Neutrophil (primary cell): Measurements from ENCODE around the gene IL36B.

Source experiments
- H3K27ac ChIP-seq: fragments of 200-600 bp; sonication (generic); 2 replicates; pipeline ENCODE4 v1.5.1; 2016; ENCODE audit warnings: mild to moderate bottlenecking, moderate library complexity
- H3K27me3 ChIP-seq: fragments of 200-600 bp; sonication (generic); 2 replicates; pipeline ENCODE4 v1.6.0; 2016; ENCODE audit warnings: mild to moderate bottlenecking
- H3K36me3 ChIP-seq: fragments of 200-600 bp; sonication (generic); 2 replicates; pipeline ENCODE4 v1.5.1; 2017
- H3K4me1 ChIP-seq, 2 experiments: fragments of 200-600 bp in 1 of 2; sonication (generic) in 1 of 2; 1 replicate in 1 of 2; 2 replicates in 1 of 2; pipeline versions ENCODE4 v1.5.1 to v1.6.1; 2013 to 2016; ENCODE audit warnings: low read depth in 1 of 2, low read length in 1 of 2, mild to moderate bottlenecking in 1 of 2, moderate library complexity in 1 of 2; ENCODE audit not compliant: control insufficient read depth in 1 of 2, insufficient read depth in 1 of 2
- H3K4me3 ChIP-seq, 2 experiments: fragments of 200-600 bp in 1 of 2; sonication (generic) in 1 of 2; 1 replicate in 1 of 2; 2 replicates in 1 of 2; pipeline ENCODE4 v1.5.1; 2013 to 2016; ENCODE audit warnings: low read depth in 1 of 2, low read length in 1 of 2, mild to moderate bottlenecking in 1 of 2, moderate library complexity in 1 of 2
- H3K9me3 ChIP-seq: fragments of 200-600 bp; sonication (generic); 2 replicates; pipeline ENCODE4 v1.5.1; 2016
- CTCF ChIP-seq: fragments of 200-600 bp; sonication (generic); IDR thresholded peaks from 2 replicates; pipeline ENCODE4 v1.5.1; 2016; ENCODE audit warnings: antibody characterized with exemption

Gene IL36B

GRCh38 chr2:113061896-113062770, 9.5 kb upstream of the IL36B start:
- Histone ChIP-seq H3K27me3 (peaks cover 4% of the 10 kb centered on the region), H3K36me3 (no peaks in the 10 kb centered on the region), H3K4me3 (no peak overlapping the region), H3K9me3 (no peaks in the 10 kb centered on the region), H3K27ac (no peak overlapping the region), H3K4me1 (no peaks in the 10 kb centered on the region)
- no peak for TF ChIP-seq CTCF

- no peak overlapping the region for H3K4me3 ChIP-seq
- no peaks in the 10 kb centered on the region for H3K9me3 ChIP-seq
- H3K27ac ChIP-seq, result no peak overlapping the region
These were observed 8.6 kb upstream of the IL36B start for GRCh38 chr2:113061241-113061640.

GRCh38 chr2:113060796-113061195, 8.1 kb upstream of the IL36B start:
- TF ChIP-seq CTCF, result no peak
- Histone ChIP-seq H3K4me3 (no peak overlapping the region), H3K36me3 (no peaks in the 10 kb centered on the region), H3K9me3 (no peaks in the 10 kb centered on the region), H3K27me3 (peaks cover 4% of the 10 kb centered on the region), H3K4me1 (no peaks in the 10 kb centered on the region), H3K27ac (no peak overlapping the region)

More at GRCh38 chr2:113061241-113061640, 8.6 kb upstream of the IL36B start:
- H3K36me3 ChIP-seq, result no peaks in the 10 kb centered on the region
- no peaks in the 10 kb centered on the region for H3K4me1 ChIP-seq
- peaks cover 4% of the 10 kb centered on the region for H3K27me3 ChIP-seq
- no peak for TF ChIP-seq CTCF

GRCh38 chr2:113060396-113060795, 7.7 kb upstream of the IL36B start:
- Histone ChIP-seq H3K9me3 (no peaks in the 10 kb centered on the region), H3K4me1 (no peaks in the 10 kb centered on the region), H3K27me3 (peaks cover 4% of the 10 kb centered on the region), H3K4me3 (no peak overlapping the region), H3K27ac (no peak overlapping the region), H3K36me3 (no peaks in the 10 kb centered on the region)
- no peak for TF ChIP-seq CTCF

- peaks cover 4% of the 10 kb centered on the region for H3K27me3 ChIP-seq
- no peaks in the 10 kb centered on the region for H3K9me3 ChIP-seq
- H3K27ac ChIP-seq, result no peak within 1 kb of the TSS
- no peaks in the 10 kb centered on the region for H3K36me3 ChIP-seq
- no peak within 1 kb of the TSS for H3K4me3 ChIP-seq
- TF ChIP-seq CTCF, result no peak
- no peaks in the 10 kb centered on the region for H3K4me1 ChIP-seq
These were observed 6.6 kb upstream of the IL36B start, which contains the start of gene IL36RN for GRCh38 chr2:113058998-113059960. TSS of gene IL36RN (plus strand) at chr2:113059198. CDS start at chr2:113059439, 241 bp downstream.
